GM04503 (cell line): ENCODE data around the gene LKAAEAR1.

Source experiments
- DNase-seq: peaks from one replicate; pipeline ENCODE4 v3.0.0-alpha.2; 2012; ENCODE audit warnings: low read depth

The LKAAEAR1 gene

DNA sequence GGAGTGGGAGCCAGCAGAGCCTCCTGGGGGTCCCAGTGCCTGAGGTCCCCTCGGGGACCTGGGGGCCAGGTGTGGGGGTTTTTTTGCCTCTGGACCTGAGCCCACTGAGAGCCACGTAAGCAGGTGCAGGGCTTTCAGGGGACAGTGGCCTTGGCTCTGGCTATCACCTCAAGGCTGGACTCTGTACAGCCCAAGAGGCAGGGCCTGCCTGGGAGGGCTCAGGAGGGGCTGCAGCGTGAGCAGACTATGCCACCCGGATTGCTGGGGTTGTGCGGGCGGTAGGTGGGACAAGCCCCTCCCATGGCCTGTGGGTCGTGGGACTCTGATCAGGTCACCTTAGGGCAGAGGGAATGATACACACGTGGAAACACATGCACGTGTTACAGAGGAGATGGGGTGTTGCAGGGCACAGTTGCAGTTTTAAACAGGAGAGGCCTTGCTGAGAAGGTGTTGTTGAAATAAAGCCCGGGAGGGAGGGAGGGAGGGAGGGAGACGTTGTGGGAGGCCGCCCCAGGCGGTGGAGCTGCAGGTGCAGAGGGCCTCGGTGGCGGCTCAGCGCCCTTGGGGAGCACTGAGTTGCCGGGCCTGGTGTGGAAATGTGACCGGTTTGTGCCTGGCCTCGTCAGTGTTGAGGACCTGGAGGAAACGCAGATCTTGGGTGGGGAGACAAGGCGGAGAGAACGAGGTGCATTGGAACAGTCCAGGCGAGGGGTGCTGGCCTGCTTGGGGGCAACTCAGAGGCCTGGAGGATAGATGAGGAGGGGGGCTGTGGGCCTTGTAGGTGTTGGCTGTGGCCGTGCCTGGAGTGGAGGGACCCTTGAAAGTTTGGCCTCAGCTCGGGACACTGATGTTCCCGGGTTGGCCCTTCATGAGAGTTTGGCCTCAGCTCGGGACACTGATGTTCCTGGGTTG is 18.9 kb downstream of the LKAAEAR1 start:
- no peak for DNase-seq

DNA sequence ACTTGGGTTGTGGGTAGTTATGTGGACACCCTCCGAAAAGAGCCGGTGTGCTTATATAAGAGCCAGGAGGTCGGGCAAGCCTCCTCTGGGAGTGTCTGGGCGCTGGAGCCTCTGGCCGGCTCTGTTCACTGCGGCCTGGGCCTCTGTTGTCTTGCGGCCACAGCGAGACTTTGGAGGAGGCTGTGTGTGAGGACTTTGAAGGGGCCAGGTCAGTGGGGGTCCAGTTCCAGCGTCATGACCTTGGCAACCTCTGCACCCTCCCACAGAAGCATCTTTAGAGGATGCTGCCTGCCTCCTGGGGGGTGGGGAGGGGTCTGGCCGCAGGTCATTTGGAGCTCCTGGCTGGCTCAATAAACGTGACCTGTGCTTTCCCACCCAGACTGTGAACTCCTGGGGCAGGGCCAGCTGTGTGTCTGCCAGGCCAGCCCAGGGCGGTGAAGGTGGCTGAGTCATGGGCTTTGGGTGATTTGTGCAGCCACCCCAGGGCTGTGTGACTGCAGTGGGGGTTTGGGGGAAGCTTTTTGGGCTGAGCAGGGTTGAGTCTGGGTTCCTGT is 20.0 kb downstream of the LKAAEAR1 start:
- no peak for DNase-seq

DNA sequence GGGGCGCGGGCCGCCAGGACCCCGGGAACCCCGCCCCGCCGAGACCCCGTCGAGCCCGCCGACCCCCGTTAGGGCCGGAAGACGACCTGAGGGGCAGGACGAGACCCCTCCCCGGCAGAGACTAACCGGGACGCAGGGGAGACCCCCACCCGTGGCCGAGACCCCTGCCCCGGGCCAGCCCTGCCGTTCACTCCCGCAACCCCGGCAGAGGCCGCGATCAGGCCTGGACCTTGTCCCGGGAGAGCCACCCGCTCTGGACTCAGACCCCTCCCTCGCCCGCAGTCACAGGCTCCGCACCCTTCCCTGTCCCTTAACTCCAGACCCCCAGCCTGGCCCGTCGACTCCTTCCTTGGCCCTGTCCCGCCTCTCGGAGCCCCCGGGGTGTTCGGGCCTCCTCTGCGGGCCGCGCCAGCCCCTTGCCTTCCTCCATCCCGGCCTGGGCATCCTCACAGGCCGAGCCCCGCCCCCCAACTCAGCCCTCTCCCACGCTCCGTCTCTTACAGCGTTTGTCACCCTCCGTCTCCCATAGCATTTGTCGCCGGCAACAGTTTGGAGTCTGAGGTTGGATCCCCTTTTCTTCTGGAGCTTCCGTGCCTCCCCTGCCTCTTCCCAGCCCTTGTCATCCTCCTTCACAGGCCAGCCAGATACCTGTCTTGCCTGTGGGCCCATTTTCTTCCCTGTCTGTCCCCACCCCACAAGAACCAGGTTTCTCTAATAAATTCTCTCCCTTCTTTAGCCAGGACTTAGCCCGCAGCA is 20.6 kb downstream of the LKAAEAR1 start:
- no peak for DNase-seq

- peak; percentile 71 for DNase-seq
Measured at GRCh38 chr20:64062596-64063388, 21.4 kb downstream of the LKAAEAR1 start, which contains the start of gene TCEA2. TCEA2 (plus strand) TSS chr20:64063198; CDS start chr20:64063313, 115 bp downstream.

- DNase-seq, result no peak
Measured at GRCh38 chr20:64062276-64062595, 22.0 kb downstream of the LKAAEAR1 start.

DNA sequence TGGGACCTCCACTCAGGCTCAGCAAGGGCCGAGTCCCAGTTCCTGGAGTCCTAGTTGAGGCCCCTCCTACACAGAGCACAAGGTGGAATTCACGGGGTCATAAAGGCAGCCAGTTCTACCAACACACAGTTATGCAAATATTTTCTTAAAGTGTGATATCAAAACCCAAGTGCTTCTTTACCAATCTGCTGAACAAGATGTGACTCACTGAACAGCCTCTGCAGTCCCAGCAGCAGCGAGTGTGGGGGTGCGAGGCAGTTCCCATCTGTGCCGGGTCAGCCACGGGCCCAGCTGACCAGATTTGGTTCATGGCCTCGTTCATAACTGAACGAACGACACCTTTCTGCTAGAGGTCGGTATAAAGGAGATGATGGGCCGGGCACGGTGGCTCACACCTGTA is 25.7 kb downstream of the LKAAEAR1 start:
- no peak for DNase-seq

DNA sequence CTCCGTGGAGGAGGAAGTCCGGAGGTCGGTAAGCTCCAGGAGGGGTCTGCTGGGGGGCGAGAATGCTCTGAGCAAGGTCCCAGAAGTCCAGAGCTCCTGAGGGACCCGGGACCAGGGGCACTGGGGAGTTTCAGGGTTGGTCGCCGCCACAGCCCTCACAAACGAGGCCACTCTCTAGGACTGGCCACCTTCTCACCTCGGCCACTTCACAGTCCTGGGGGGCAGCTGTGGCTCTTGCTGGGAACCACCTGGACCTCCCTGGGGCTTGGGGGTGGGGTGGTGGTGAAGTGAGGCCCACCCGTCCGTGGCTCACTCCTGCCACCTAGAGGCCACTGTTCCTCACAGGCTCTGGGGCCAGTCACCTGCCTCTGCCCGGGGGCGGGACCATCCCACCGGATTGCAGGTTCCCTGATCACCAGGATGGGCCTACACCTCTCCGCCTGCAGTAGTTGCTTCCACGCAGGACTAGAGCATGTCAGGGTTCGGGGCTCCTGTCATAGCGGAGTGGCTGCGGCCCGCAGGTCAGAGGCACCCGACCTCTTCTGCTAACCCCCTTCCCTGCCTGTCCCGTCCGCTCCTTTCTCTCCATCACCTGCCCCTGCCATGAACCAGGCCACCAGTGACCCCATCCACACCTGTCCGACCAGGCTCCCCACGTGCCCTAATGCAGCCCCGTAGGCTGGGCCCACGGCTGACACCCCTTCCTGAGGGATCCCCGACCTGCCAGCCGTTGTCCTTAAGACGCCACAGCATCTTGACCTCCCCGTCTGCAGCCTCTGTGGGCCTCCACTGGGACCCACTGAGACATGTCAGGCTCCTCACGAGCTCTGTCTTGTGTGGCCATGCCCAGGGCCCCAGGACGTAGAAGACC is 26.3 kb downstream of the LKAAEAR1 start:
- no peak for DNase-seq

DNA sequence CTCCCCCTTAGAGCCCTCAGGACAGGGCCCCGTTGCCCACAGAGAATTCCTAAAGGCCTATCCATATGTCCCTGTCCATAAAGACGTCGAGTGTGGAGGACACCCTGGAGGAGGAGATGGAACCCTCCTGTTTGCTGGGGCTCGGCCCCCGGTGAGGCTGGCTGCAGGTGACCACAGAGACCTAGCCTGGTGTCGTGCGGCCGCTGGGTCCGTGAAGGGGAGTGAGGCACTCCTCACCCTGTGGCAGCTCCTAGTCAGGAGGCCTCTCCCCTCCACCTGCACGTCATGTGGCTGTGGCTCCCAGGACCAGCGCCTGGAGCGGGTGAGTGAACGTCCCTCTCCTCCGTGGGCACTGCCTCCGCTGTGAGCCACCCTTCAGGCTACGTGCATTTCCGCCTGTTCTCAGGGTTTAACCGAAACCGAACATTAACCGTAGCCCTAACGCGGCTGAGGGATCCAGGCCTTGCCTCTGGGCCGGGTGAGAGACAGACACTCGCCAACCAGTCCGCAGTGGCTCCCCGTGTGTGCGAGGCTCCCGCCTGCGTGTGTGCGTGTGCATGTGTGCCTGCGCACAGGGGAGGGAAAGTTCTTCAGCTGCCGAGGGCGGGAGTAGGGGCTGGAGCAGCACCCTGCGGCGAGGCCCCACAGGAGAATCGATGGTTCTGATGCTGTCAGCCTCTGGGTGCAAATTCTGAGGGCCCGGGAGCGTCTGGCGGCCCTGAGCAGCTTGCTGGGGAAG is 27.1 kb downstream of the LKAAEAR1 start:
- DNase-seq, result no peak

DNA sequence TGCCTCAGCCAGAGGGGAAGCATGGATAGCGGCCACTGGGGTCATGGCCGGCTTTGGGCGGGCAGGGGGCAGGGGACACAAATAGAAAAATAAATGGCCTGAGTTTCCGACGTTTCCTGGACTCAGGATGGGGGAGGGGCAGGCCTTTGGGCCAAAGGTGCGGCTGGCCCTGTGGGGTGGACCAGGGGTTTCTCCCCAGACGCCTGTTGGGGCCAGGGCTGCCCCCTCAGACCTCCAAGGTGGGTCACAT is 27.6 kb downstream of the LKAAEAR1 start:
- DNase-seq, result no peak

DNA sequence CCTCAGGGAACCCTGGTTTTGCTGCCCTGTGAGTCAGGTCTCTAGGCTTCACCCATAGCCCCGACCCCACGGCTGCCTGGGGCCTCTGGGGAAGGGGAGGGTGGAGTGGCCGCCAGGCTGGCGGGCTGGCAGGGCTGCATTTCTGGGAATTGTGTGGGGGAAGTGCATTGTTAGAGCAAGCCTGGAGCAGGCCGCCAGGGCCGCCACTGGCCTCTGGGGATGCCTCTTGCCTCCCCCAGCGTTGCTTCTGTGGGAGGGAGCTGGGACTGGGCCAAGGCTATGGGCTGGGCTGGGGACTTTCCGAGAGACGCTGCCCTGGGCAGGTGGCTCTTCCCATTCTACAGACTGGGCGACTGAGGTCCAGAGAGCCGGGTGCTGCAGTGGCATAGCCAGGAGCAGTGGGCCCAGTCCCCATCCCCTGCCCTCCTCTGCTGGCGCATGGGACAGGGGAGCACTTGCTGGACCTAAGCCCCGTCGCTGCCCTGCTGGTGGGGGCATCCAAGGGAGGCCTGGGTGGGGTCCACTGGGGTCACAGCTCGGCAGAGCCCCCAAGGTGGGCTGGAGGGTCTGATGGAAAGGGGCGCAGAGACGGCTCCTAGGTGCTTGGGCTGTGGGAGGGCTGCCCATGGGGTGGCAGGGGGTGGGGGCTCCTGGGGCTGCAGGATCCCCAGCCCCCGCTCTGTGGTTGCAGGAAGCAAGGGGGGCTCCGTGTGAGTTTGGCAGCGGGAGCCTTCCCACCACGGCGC is 28.1 kb downstream of the LKAAEAR1 start:
- no peak for DNase-seq

DNA sequence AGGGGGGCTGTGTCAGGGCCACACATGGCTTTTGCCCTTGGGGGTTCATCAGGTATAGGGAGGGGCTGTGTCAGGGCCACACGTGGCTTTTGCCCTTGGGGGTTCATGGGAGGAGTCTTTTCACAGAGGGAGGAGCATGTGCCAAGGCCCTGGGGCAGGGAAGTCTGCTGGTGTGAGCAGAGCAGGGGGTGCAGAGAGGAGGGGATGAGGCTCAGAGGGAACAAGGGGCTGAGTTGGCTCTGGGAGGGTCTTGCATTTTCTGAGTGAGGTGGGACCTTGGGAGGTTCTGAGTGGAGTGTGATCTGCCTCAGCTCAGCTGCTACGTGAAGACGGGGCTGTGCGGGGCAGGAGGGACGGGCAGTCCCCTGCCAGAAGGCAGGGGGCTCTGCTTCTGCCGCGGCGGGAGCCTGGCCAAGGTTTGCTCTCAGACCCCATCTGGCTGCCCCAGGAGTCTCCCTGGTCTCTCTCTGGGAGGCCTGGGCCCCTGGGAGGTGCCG is 28.8 kb downstream of the LKAAEAR1 start:
- no peak for DNase-seq

DNA sequence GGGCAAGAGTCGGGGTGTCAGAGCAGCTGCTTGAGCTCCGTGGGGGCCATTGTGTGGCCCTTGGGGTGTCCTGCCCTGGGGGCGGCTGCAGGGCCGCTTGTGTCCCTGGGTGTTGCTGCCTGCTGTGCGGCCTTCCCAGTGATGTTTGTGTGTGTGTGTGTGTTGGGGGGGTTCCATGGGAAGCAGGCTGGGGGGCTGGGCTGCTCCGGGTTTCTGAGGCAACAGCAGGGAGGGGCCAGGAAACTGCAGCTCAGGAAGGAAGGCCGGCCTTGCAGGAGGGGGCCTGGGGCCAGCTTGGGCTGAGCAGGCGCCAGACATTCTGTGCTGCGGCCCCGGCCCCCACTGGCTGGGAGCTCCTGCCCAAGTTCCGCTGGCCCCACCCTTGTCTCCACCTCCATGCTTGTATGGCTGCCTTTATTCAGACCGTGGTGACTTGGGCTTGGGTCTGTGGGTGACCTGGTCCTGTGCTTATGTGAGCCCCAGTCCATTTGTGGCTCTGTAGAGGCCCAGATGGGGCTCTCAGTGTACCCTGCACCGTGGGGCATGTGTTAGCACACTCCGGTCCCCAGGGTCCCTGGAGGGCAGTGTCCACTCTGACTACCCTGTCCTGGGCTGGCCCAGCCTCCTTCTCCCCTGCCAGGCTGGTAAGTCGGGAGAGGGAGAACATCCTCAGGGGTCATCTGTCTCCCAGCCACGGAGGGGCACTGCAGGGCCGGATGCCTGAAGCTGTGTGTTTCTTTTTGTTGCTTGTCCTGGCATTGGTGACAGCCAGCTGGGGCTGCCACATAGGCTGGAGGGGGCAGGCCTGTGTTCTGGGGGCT is 30.1 kb downstream of the LKAAEAR1 start:
- DNase-seq, result no peak

GRCh38 chr20:64052987-64053840 is 31.0 kb downstream of the LKAAEAR1 start:
- no peak for DNase-seq

DNA sequence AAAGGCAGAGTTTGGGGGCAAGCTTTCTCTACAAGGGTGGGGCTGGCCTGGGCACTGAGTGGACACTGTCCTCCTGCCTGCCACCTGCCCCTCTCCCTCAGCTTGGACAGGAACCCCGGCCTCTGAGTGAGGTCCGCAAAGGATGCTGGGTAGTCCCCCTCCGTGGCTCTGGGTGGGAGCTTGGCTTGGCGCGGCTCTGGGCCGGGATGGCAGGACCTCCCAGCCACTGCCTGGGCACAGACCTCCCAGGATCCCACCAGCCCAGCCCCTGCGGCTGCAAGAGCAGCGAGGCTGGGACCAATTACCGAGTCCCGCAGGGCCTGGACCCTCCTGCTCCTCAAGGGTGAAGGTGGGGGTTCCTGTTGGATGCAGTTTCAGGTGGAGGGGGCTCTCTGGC is 31.9 kb downstream of the LKAAEAR1 start:
- no peak for DNase-seq

GRCh38 chr20:64051561-64052325 is 32.5 kb downstream of the LKAAEAR1 start:
- DNase-seq, result no peak

GRCh38 chr20:64051033-64051452 is 33.2 kb downstream of the LKAAEAR1 start:
- no peak for DNase-seq
